Upper lobe of left lung (tissue), 6 donors: ENCODE measurements around the gene ANAPC5. TPM values are rescaled to one million over a fixed set of nuclear protein-coding genes. Genes with fewer than 3 reads are reported as not detected.
"Not testable (repeated sequence)": the region's sequence is repeated elsewhere in the genome, so short reads cannot be mapped to it uniquely, and the experiment has no call there.

Experiments
- ATAC-seq, 2 donors: fragments of 200-7000 bp; cut with Tn5 transposase; one replicate each; pipeline ENCODE4 v1.9.1; 2022; ENCODE audit warnings: mild to moderate bottlenecking in 2 of 2, moderate library complexity in 2 of 2; ENCODE audit not compliant: low FRiP score in 2 of 2
- DNase-seq, 2 donors: peaks; one replicate each; pipeline ENCODE4 v3.0.0-alpha.2; 2019 to 2020
- H3K27ac ChIP-seq, 4 donors: fragments of 200-600 bp; sonication (generic); one replicate each; pipeline ENCODE4 v1.5.1; 2016 to 2019
- H3K27me3 ChIP-seq, 4 donors: fragments of 200-600 bp; sonication (generic); one replicate each; pipeline ENCODE4 v1.5.1; 2017 to 2019
- H3K36me3 ChIP-seq, 4 donors: fragments of 200-600 bp; sonication (generic); one replicate each; pipeline ENCODE4 v1.5.1; 2016 to 2019
- H3K4me1 ChIP-seq, 4 donors: fragments of 200-600 bp; sonication (generic); one replicate each; pipeline ENCODE4 v1.5.1; 2018 to 2019
- H3K4me3 ChIP-seq, 4 donors: fragments of 200-600 bp; sonication (generic); one replicate each; pipeline ENCODE4 v1.5.1; 2017 to 2019; ENCODE audit warnings: mild to moderate bottlenecking in 2 of 4, moderate library complexity in 1 of 4
- H3K9me3 ChIP-seq, 4 donors: fragments of 200-600 bp; sonication (generic); one replicate each; pipeline ENCODE4 v1.5.1; 2018 to 2019
- CTCF ChIP-seq, 6 experiments: fragments of 450-650 bp in 4 of 6; fragments of 200-600 bp in 2 of 6; sonication (generic) in 2 of 6; IDR thresholded peaks; one replicate each; pipeline ENCODE4 v1.5.1; 2016 to 2019; ENCODE audit warnings: antibody characterized with exemption in 6 of 6
- EP300 ChIP-seq, 4 donors: sonication (generic); formaldehyde crosslinking; IDR thresholded peaks; one replicate each; pipeline ENCODE4 v1.5.1; 2017; ENCODE audit warnings: antibody characterized with exemption in 4 of 4, control low read depth in 2 of 4
- POLR2A ChIP-seq, 4 donors: fragments of 450-650 bp; IDR thresholded peaks; one replicate each; pipeline ENCODE4 v1.5.1; 2016 to 2017; ENCODE audit warnings: antibody characterized with exemption in 4 of 4, mild to moderate bottlenecking in 2 of 4
- POLR2AphosphoS5 ChIP-seq, 2 donors: sonication (generic); formaldehyde crosslinking; IDR thresholded peaks; one replicate each; pipeline ENCODE4 v1.5.1; 2017; ENCODE audit warnings: antibody characterized with exemption in 2 of 2
- WGBS, 2 donors: methylation state at CpG; one replicate each; pipeline ENCODE4 v1.1.5; 2017 to 2018; 5-methylcytosine and 5-hydroxymethylcytosine counted together
- total RNA-seq, 6 donors: library from RNA; depleted of rRNA in 4 of 6; stranded (reverse); fragments of >200 nt in 4 of 6; gene quantifications; one replicate each; pipeline versions ENCODE4 v1.1.0 to v1.2.1, GENCODE V29; 2016 to 2021
- donor health status: DM: no; HTN: no; CAD: no; lungs with moderate emphysema.
- donor health status: DM: no; HTN: yes; CAD: no; lungs with severe emphysema.

ANAPC5 gene
- total RNA-seq, 6 donors from 2014 or later, result 68.1 to 172 (median 87.3) TPM

GRCh38 chr12:121325922-121326396 lies 26.3 kb downstream of the ANAPC5 start:
- 45 to 54% methylated on average over 5 of the region's 5 CpGs for WGBS, 2 donors

GRCh38 chr12:121323908-121324307 lies 28.3 kb downstream of the ANAPC5 start:
- ATAC-seq, result no peak
- no peak overlapping the region for H3K4me3 ChIP-seq
- WGBS, 2 donors, result 92% methylated on average over 3 of the region's 3 CpGs
- no peaks in the 10 kb centered on the region for H3K9me3 ChIP-seq
- peaks cover 0 to 14% (median 4%) of the 10 kb centered on the region in 4 donors for H3K4me1 ChIP-seq
- no peak for DNase-seq
- peaks cover 12 to 93% (median 55%) of the 10 kb centered on the region in 4 donors for H3K36me3 ChIP-seq
- TF ChIP-seq POLR2A (IDR thresholded peaks at IDR 0.05), result no peak
- TF ChIP-seq POLR2AphosphoS5 (IDR thresholded peaks at IDR 0.05), result no peak
- TF ChIP-seq CTCF (IDR thresholded peaks at IDR 0.05), result no peak
- TF ChIP-seq EP300 (IDR thresholded peaks at IDR 0.05), result no peak
- no peak overlapping the region for H3K27ac ChIP-seq
- H3K27me3 ChIP-seq, result no peaks in the 10 kb centered on the region

More at GRCh38 chr12:121325922-121326396, 26.3 kb downstream of the ANAPC5 start:
- Histone ChIP-seq H3K9me3 (no peaks in the 10 kb centered on the region), H3K36me3 (peaks cover 15 to 93% (median 64%) of the 10 kb centered on the region in 4 donors), H3K4me3 (no peak overlapping the region), H3K4me1 (peaks cover 0 to 14% (median 4%) of the 10 kb centered on the region in 4 donors), H3K27me3 (no peaks in the 10 kb centered on the region), H3K27ac (no peak overlapping the region)
- no peak for TF ChIP-seq POLR2A (IDR thresholded peaks at IDR 0.05)
- TF ChIP-seq EP300 (IDR thresholded peaks at IDR 0.05), result no peak
- TF ChIP-seq CTCF (IDR thresholded peaks at IDR 0.05), result no peak
- no peak for TF ChIP-seq POLR2AphosphoS5 (IDR thresholded peaks at IDR 0.05)
- peak in 1 of 2 donors; percentile 22 for DNase-seq
- no peak for ATAC-seq

- H3K4me3 ChIP-seq, result no peak overlapping the region
- ATAC-seq (no peak), DNase-seq (no peak)
- H3K4me1 ChIP-seq, result no peaks in the 10 kb centered on the region
- no peak for TF ChIP-seq EP300 (IDR thresholded peaks at IDR 0.05)
- no peak for TF ChIP-seq POLR2AphosphoS5 (IDR thresholded peaks at IDR 0.05)
- TF ChIP-seq CTCF (IDR thresholded peaks at IDR 0.05), result no peak
- no peak for TF ChIP-seq POLR2A (IDR thresholded peaks at IDR 0.05)
- no peaks in the 10 kb centered on the region for H3K9me3 ChIP-seq
- H3K36me3 ChIP-seq, result peaks cover 12 to 60% (median 35%) of the 10 kb centered on the region in 4 donors
- H3K27me3 ChIP-seq, result no peaks in the 10 kb centered on the region
- H3K27ac ChIP-seq, result no peak overlapping the region
- WGBS, 2 donors, result 90 to 95% methylated on average over 11 of the region's 11 CpGs
Measured at GRCh38 chr12:121318121-121318520, 34.1 kb downstream of the ANAPC5 start.

GRCh38 chr12:121314431-121314830 lies 37.8 kb downstream of the ANAPC5 start:
- Histone ChIP-seq H3K27ac (peak overlapping the region in 1 of 4 donors; percentile 47), H3K9me3 (no peaks in the 10 kb centered on the region), H3K4me3 (no peak overlapping the region), H3K27me3 (no peaks in the 10 kb centered on the region), H3K4me1 (no peaks in the 10 kb centered on the region), H3K36me3 (peaks cover 12 to 51% (median 33%) of the 10 kb centered on the region in 4 donors)
- ATAC-seq (no peak), DNase-seq (no peak)
- TF ChIP-seq CTCF (IDR thresholded peaks at IDR 0.05) (no peak), POLR2A (IDR thresholded peaks at IDR 0.05) (no peak), POLR2AphosphoS5 (IDR thresholded peaks at IDR 0.05) (no peak), EP300 (IDR thresholded peaks at IDR 0.05) (no peak)
- WGBS, 2 donors, result 75 to 88% methylated on average over 3 of the region's 3 CpGs

GRCh38 chr12:121310231-121310630 lies 42.0 kb downstream of the ANAPC5 start:
- not testable (repeated sequence) for ATAC-seq, H3K27me3 ChIP-seq, H3K27ac ChIP-seq, H3K9me3 ChIP-seq, H3K4me3 ChIP-seq, DNase-seq, H3K4me1 ChIP-seq
- peaks cover 0 to 45% (median 25%) of the 10 kb centered on the region in 4 donors for H3K36me3 ChIP-seq
- 75 to 100% methylated on average over 1 of the region's 1 CpG for WGBS, 2 donors

GRCh38 chr12:121307397-121307796 lies 44.8 kb downstream of the ANAPC5 start:
- H3K4me3 ChIP-seq, H3K27ac ChIP-seq, DNase-seq, ATAC-seq, H3K9me3 ChIP-seq, H3K27me3 ChIP-seq, H3K4me1 ChIP-seq: not testable (repeated sequence)
- 97 to 99% methylated on average over 8 of the region's 8 CpGs for WGBS, 2 donors
- H3K36me3 ChIP-seq, result peaks cover 0 to 39% (median 25%) of the 10 kb centered on the region in 4 donors
